DOHH2 (cell line): ENCODE measurements around the gene RPL18A.
A peak's percentile ranks its signal among the peaks of the same experiment; 100 is the strongest.

Experiments
- CTCF ChIP-seq: fragments of 200-600 bp; sonication (generic); IDR thresholded peaks from one replicate; pipeline ENCODE4 v1.5.1; 2014; ENCODE audit warnings: antibody characterized with exemption, mild to moderate bottlenecking, low read depth, low read length; ENCODE audit not compliant: poor library complexity, severe bottlenecking
- EZH2phosphoT487 ChIP-seq: fragments of 200-600 bp; sonication (generic); IDR thresholded peaks from 2 replicates; pipeline ENCODE4 v1.6.1; 2017; ENCODE audit warnings: borderline replicate concordance, mild to moderate bottlenecking, antibody characterized with exemption, low read length, moderate library complexity, mixed read lengths

DNA sequence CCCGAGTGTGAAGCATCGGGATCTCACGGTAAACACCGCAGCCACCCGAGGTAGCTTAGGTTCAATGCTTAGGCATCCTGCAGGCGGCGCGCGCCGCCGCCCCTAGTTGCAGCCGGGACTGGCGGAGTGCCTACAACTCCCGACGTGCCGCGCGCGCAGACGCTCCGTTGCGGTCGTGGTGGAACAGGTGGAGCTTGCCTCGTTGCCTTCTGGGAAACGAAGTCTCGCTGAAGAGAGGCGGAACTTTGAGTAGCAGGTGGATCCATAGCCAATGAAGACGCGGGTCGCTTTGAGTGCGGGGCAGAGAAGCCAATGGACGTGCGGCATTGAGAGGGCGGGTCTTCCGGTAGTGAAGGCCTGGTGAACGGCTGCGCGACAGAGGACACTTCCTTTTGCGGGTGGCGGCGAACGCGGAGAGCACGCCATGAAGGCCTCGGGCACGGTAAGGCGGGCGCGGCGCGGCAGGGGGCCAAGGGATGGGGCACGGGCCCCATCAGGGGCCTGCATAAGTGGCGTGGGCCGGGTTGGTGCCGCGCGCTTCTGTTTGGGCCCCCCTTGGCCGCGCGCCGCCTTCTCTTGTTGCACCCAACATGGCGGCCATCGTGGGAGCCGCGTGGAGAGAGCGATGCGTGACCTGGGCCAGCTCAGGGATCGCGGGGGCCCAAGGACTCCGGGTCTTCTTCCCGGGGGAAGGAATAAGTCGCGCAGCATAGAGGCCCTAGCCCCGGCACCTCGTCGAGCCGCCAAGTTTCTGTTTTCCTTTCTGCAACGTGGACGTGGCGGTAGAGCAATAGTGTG, at the start of gene RPL18A:
- peak; percentile 84 for TF ChIP-seq CTCF
- no peak for TF ChIP-seq EZH2phosphoT487
